ENCODE measurements around the gene SIAE. TPM values are rescaled to one million over a fixed set of nuclear protein-coding genes. Genes with fewer than 3 reads are reported as not detected.

SIAE gene
- total and polyA plus RNA-seq, 2 of the 4 experiments (the other 2 are of a cell fraction): 4.7 to 12.0 TPM

DNA sequence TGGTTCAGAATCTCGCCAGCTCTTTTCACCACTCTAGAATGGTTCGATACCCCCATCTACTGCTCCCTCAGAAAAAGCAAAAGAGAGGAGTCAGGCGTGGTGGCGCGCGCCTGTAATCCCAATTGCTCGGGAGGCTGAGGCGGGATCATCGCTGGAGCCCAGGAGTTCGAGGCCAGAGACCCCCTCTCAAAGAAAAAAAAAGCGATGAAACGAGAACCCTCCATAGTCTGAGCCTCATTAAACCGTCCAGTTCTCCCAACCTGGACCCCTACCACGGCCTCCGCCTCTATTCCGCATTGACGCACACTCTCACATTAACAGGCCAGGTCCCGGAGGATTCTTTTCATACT, 604 bp upstream of the SIAE start:
- DNase-seq (no peak), ATAC-seq (ENCODE audit: low read depth) (no peak)
- H2BK5ac ChIP-seq (ENCODE audit: low read depth, low read length, poor library complexity, severe bottlenecking): peak overlapping the region; percentile 53
- WGBS, 2 experiments (ENCODE audit: extremely low coverage in 2 of 2, insufficient read length in 1 of 2): no CpG with 5 or more reads among the region's 18 CpGs
- ChIA-PET POLR2A (ENCODE audit: unreplicated experiment) (interaction anchor here (0.6 kb wide), 2 partner anchors 63 to 877 kb away, joined by 3 to 6 read pairs; no protein-coding TSS in a partner anchor), CTCF (interaction anchor here (1.4 kb wide), 1 partner anchor 163 kb away, joined by 3 read pairs; no protein-coding TSS in a partner anchor)
- H3K9me3 ChIP-seq (ENCODE audit: control insufficient read depth, insufficient read depth, low read length): no peaks in the 10 kb centered on the region
- 0 out of 2 replicates have a peak overlapping the region, but pooled peaks have one; percentile 16 for H2BK120ac ChIP-seq (ENCODE audit: low read depth, low read length)
- H3K4ac ChIP-seq (ENCODE audit: low read depth, low read length): peak overlapping the region; percentile 84
- H3K23ac ChIP-seq (ENCODE audit: low read depth, low read length): no peak overlapping the region
- peak overlapping the region; percentile 90 for H3K4me3 ChIP-seq (ENCODE audit: insufficient read depth, low read depth, low read length)
- peaks cover 4% of the 10 kb centered on the region; the same call in 1 of the 2 replicates for H3K9me1 ChIP-seq (ENCODE audit: insufficient read depth, low read length)
- peak overlapping the region; percentile 33 for H3K14ac ChIP-seq (replicated peaks; ENCODE audit: low read depth, low read length)
- peak overlapping the region; percentile 85 for H3K9ac ChIP-seq (ENCODE audit: low read depth, low read length)
- peak overlapping the region; percentile 81 for H3K56ac ChIP-seq (ENCODE audit: extremely low read depth, insufficient read depth, low read length)
- H2BK15ac ChIP-seq (ENCODE audit: low read depth, low read length): peak overlapping the region; percentile 53; the same call in 1 of the 3 replicates
- H3K79me1 ChIP-seq (ENCODE audit: low read depth in 1 of 2, low read length in 2 of 2): peaks cover 10 to 20% of the 10 kb centered on the region in 2 experiments; a peak in 3 of 4 replicates
- no peaks in the 10 kb centered on the region for H3K36me3 ChIP-seq (ENCODE audit: control insufficient read depth, insufficient read depth, low read length)
- H3K27me3 ChIP-seq (ENCODE audit: control insufficient read depth, insufficient read depth, low read length): no peaks in the 10 kb centered on the region
- peak overlapping the region; percentile 46 to 94; a peak in 3 of 4 replicates for H4K8ac ChIP-seq (ENCODE audit: low read depth in 2 of 2, low read length in 2 of 2)
- no peak overlapping the region; the same call in 1 of the 2 replicates for H3K18ac ChIP-seq (ENCODE audit: low read depth, low read length)
- H2BK20ac ChIP-seq (ENCODE audit: low read depth, low read length): peak overlapping the region; percentile 22
- H2AFZ ChIP-seq (replicated peaks; ENCODE audit: low read length, poor library complexity): peak overlapping the region; percentile 96
- H3K4me1 ChIP-seq (ENCODE audit: control insufficient read depth, insufficient read depth, low read length): peaks cover 9% of the 10 kb centered on the region
- no peaks in the 10 kb centered on the region for H4K20me1 ChIP-seq (ENCODE audit: insufficient read depth, low read length)
- H3K27ac ChIP-seq (ENCODE audit: insufficient read depth, low read length): peak overlapping the region; percentile 74
- H4K91ac ChIP-seq (ENCODE audit: insufficient read depth, low read depth, low read length): peak overlapping the region; percentile 84
- H2AK9ac ChIP-seq (replicated peaks; ENCODE audit: low read depth, low read length, poor library complexity): peak overlapping the region; percentile 69
- no TSS peak for BruUV-seq (replicated peaks)
- no peak overlapping the region for H4K5ac ChIP-seq (ENCODE audit: low read depth, low read length)
- dilution Hi-C loops (cut with HindIII; ENCODE audit: low sequenced_read_pairs, unreplicated experiment): no loop called here
- intact Hi-C loops (cut with micrococcal nuclease): loop anchor here (10.0 kb wide), 1 partner anchor 71 kb away; no protein-coding TSS in a partner anchor
- peak overlapping the region; percentile 75 for H3K4me2 ChIP-seq (ENCODE audit: low read depth, low read length)
- TF ChIP-seq CEBPB (IDR thresholded peaks at IDR 0.05; ENCODE audit: low read depth, low read length) (no peak), MXI1 (IDR thresholded peaks at IDR 0.05; ENCODE audit: borderline replicate concordance, low read depth, low read length) (no peak), RFX5 (IDR thresholded peaks at IDR 0.05; ENCODE audit: low read depth, low read length) (no peak), ELK1 (IDR thresholded peaks at IDR 0.05; ENCODE audit: borderline replicate concordance, low read depth, low read length) (no peak), SMC3 (IDR thresholded peaks at IDR 0.05; ENCODE audit: low read depth, low read length) (no peak), RCOR1 (IDR thresholded peaks at IDR 0.05; ENCODE audit: insufficient replicate concordance, low read length) (no peak), USF2 (IDR thresholded peaks at IDR 0.05; ENCODE audit: low read depth, low read length) (no peak), FOS (IDR thresholded peaks at IDR 0.05; ENCODE audit: low read depth, low read length) (no peak), MAZ (IDR thresholded peaks at IDR 0.05; ENCODE audit: borderline replicate concordance, low read depth, low read length) (no peak)
- in situ Hi-C loops (cut with MboI; ENCODE audit: low sequenced_read_pairs): loop anchor here (5.0 to 25.0 kb wide), 2 partner anchors 88 to 738 kb away; partner anchors contain the start of gene ESAM
- peak overlapping the region; percentile 83; the same call in 1 of the 2 replicates for H2AK5ac ChIP-seq (ENCODE audit: low read depth, low read length)
